ENCODE results near the gene SYNE1.
"Not testable (repeated sequence)": the region's sequence is repeated elsewhere in the genome, so short reads cannot be mapped to it uniquely, and the experiment has no call there.

Gene SYNE1

DNA sequence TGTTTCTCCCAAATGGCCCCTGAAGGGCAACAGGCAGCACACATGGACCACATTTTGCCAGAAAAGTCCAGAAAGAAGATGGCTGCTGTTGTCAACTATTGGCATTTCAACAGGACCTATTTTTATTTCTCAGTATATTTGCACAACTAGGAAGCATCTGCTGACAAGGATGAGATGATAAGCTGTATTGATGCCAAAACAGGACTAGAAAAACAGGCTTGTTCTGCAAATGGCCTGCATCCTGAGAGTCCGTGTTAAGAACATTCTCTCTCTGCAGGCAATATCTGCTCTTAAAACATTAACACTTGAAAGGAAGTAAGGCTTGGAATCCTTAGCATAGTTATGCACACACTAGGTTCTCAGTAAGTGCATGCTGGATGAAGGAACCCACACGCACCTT is 546.0 kb downstream of the SYNE1 start:
- no peak for DNase-seq

DNA sequence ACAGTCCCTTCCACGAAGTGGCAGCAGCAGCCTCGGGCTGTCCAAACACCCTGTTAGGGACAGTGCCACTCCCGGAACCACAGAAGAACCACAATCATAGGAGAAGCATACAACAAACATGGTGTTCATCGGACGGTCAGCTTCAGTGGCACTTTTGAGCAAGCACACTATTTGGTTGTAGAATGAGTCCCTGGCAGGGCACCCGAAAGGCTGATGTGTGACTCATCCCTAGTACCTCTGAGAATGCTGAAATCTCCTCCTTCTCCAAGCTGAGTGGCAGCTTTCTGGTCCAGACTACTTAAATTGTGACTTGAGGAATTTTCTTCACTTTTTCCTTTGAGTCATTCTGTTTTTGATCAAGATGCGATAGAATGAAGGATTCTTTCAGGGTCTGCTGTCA is 547.2 kb downstream of the SYNE1 start:
- DNase-seq: no peak

GRCh38 chr6:152087701-152088100 is 549.5 kb downstream of the SYNE1 start:
- DNase-seq: no peak

GRCh38 chr6:152087096-152087495 is 550.1 kb downstream of the SYNE1 start:
- DNase-seq: no peak

DNA sequence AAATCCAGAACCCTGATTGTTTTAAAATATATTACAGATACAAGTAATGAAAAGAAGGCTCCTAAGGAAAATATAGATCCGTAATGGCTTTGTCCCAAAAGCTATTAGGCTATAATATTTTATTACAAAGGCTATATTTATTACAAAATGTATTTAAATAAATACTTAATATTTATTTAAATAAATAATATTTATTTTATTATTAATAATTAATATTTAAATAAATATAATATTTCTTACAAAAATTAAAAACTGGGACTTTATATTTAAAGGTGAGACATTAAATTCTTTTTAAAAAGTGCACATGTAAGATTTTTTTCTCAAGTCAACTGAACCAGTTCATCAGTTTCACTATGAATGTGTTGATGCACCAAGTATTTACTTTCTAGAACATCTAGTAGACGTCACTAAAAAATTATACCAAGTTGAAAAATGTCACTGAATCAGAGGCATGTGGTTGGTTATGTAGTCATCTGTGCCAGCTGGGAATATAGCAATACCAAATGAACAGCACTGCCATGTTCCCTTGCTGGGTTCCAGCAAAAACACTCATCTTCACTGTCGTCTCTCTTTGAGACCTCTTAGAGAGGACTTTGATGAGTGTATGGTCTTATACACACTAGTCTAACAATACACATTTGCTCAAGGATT is 550.8 kb downstream of the SYNE1 start:
- no peak for DNase-seq

DNA sequence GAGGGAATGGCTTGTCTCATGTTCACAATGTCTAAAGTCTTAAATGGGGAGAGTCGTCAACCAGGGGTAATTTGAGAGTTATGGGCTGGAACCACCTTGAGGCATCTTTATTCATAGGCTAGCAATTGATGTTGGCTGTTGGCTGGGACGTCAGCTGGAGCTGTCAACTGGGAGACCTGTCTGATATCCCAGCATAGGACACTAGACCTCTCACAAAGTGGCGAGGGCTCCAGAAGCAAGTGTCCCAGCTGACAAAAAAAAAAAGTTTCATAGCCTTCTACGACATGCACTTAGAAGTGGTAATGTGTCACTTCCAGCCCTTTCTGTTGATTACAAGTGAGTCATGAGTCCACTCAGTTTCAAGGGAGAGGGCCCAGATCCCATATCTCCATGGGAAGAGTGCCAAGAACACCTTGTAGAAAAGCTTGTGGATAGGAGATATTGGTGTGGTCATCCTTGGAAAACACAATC is 551.7 kb downstream of the SYNE1 start:
- no peak for DNase-seq

GRCh38 chr6:152078804-152079203 is 558.4 kb downstream of the SYNE1 start:
- no peak for DNase-seq

DNA sequence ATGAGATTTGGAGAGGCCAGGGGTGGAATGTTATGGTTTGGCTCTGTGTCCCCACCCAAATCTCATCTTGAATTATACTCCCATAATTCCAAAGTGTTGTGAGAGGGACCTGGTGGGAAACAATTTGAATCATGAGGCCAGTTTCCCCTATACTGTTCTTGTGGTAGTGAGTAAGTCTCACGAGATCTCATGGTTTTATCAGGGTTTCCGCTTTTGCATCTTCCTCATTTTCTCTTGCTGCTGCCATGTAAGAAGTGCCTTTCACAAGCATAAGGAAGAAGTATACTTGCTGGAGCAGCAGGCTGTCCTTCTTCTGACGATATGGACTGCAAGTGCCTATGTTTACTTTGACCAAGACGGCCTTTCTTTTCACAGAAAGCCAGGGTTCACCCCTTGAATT is 559.2 kb downstream of the SYNE1 start:
- peak; percentile 58 for DNase-seq

DNA sequence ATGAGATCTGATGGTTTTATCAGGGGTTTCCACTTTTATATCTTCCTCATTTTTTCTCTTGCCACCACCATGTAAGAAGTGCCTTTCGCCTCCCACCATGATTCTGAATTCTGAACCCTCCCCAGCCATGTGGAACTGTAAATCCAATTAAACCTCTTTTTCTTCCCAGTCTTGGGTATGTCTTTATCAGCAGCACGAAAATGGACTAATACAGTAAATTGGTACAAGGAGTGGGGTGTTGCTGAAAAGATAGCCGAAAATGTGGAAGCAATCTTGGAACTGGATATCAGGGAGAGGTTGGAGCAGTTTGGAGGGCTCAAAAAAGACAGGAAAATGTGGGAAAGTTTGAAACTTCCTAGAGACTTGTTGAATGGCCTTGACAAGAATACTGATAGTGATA is 560.9 kb downstream of the SYNE1 start:
- DNase-seq: not testable (repeated sequence)

GRCh38 chr6:152071843-152072242 is 565.3 kb downstream of the SYNE1 start:
- no peak for DNase-seq

Measured in inflammatory macrophage treated with lipopolysaccharide for 4 hours (primary cell).